GM19468 (cell line): Measurements from ENCODE around the gene KCNT1.

ENCODE experiments used
- ATAC-seq: cut with Tn5 transposase; IDR thresholded peaks from one replicate; pipeline ENCODE4 v1.9.1; 2021; ENCODE audit warnings: mild to moderate bottlenecking, moderate library complexity, moderate number of reproducible peaks; ENCODE audit not compliant: unreplicated experiment; ENCODE audit errors: extremely low read depth

The KCNT1 gene

GRCh38 chr9:135827866-135828580 is 126.0 kb downstream of the KCNT1 start:
- ATAC-seq: no peak

GRCh38 chr9:135828656-135829055 is 126.7 kb downstream of the KCNT1 start:
- ATAC-seq: no peak

- ATAC-seq: no peak
Observed at GRCh38 chr9:135830496-135830895, 128.5 kb downstream of the KCNT1 start.

- no peak for ATAC-seq
Observed at GRCh38 chr9:135833864-135834263, 131.9 kb downstream of the KCNT1 start.

GRCh38 chr9:135835131-135835530 is 133.1 kb downstream of the KCNT1 start:
- no peak for ATAC-seq

GRCh38 chr9:135839516-135839915 is 137.5 kb downstream of the KCNT1 start:
- ATAC-seq: no peak

GRCh38 chr9:135840107-135840506 is 138.1 kb downstream of the KCNT1 start:
- no peak for ATAC-seq

- ATAC-seq: no peak
Observed at GRCh38 chr9:135840539-135840938, 138.6 kb downstream of the KCNT1 start.
